ENCODE data around the gene ZNG1C. TPM values are rescaled to one million over a fixed set of nuclear protein-coding genes. Genes with fewer than 3 reads are reported as not detected.
"Not testable (repeated sequence)": the region's sequence is repeated elsewhere in the genome, so short reads cannot be mapped to it uniquely, and the experiment has no call there.

ZNG1C gene
- total RNA-seq, 1 experiment from 2014 or later: 26.4 TPM

DNA sequence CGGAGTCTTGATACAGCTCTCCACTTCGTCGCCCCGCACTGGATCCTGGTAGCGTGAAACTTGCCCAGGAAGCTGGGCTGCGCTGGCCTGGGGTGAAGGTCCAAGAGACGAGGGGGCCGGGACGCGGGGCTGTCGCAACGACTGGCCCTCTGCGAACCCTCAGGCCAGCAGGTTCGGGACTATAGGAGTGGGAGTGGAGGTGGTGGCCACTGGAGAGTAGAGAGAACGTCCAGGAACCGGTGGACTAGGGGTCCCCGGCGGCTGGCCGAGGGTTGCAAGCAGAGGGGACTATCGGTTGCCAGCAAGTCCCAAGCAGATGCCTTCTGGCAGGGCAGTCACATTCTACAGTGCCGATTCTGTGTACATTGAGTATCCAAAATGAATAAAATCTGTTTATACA, 65.9 kb downstream of the ZNG1C start:
- H4K20me1 ChIP-seq (ENCODE audit: control insufficient read depth, insufficient read depth, insufficient read length); H2BK20ac ChIP-seq (ENCODE audit: low read depth, low read length, poor library complexity, severe bottlenecking); H3K79me1 ChIP-seq (ENCODE audit: insufficient read depth, low read depth, low read length, poor library complexity, severe bottlenecking); H3K23me2 ChIP-seq (ENCODE audit: insufficient read length, low read depth, low read length, poor library complexity, severe bottlenecking); H3K36me3 Mint-ChIP-seq (ENCODE audit: insufficient read depth in 1 of 3, low read depth in 3 of 3); H2BK15ac ChIP-seq (ENCODE audit: low read depth, low read length); H3K14ac ChIP-seq (ENCODE audit: insufficient read depth, low read length); H3K27ac Mint-ChIP-seq; H2AK5ac ChIP-seq (ENCODE audit: insufficient read length, low read length); H3K79me2 ChIP-seq (ENCODE audit: insufficient read depth, low read length); H2BK5ac ChIP-seq (ENCODE audit: insufficient read length, low read length); H2BK12ac ChIP-seq (ENCODE audit: insufficient read length, low read depth, low read length); H3K18ac ChIP-seq (ENCODE audit: insufficient read length, low read depth, low read length); H3K9me3 Mint-ChIP-seq; H4K91ac ChIP-seq (ENCODE audit: insufficient read length, low read depth, low read length); H3K4me1 ChIP-seq (ENCODE audit: insufficient read depth, low read length); H3K9me3 ChIP-seq (ENCODE audit: control insufficient read depth, low read depth, low read length); H3K4me2 ChIP-seq (ENCODE audit: insufficient read depth, insufficient read length, low read length); H2AFZ ChIP-seq (ENCODE audit: low read length); H3K9ac ChIP-seq (ENCODE audit: extremely low read depth, insufficient read length, low read length); H3K27ac ChIP-seq (ENCODE audit: insufficient read length, low read depth, low read length); H2BK120ac ChIP-seq (ENCODE audit: low read depth, low read length, poor library complexity, severe bottlenecking); H3K23ac ChIP-seq (ENCODE audit: insufficient read length, low read depth, low read length); H3T11ph ChIP-seq (ENCODE audit: low read length); H3K4me1 Mint-ChIP-seq; H4K8ac ChIP-seq (replicated peaks; ENCODE audit: insufficient read length, low read depth, low read length); H3K4ac ChIP-seq (ENCODE audit: low read depth, low read length); H4K5ac ChIP-seq (ENCODE audit: insufficient read length, low read depth, low read length); H3K27me3 ChIP-seq (ENCODE audit: insufficient read depth, low read length); H3K56ac ChIP-seq (ENCODE audit: insufficient read length, low read depth, low read length); DNase-seq; H3K4me3 Mint-ChIP-seq: not testable (repeated sequence)
- H3K27me3 Mint-ChIP-seq (ENCODE audit: low read depth): peaks cover 17% of the 10 kb centered on the region
- WGBS (ENCODE audit: extremely low coverage, insufficient read length, low lambda C conversion rate): no CpG with 5 or more reads among the region's 21 CpGs

DNA sequence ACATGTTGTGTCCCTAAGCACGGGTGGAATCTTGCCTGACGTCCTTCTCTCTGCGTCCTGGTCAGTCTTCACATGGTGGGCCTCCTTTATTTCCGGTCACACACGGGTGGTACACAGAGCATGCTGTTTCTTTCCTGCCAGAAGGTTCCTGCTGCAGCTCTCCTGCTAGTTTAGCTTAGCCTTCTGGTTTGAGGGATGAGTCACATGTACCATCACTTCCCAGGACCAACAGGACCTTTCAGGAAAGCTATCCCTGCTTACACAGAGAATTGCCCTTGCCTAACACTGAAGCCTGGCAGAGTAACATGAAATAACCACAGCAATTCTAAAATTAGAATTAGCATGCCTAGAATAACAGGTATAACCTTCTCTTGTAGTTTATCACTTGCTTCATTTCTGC, 69.4 kb downstream of the ZNG1C start:
- H3K79me1 ChIP-seq (ENCODE audit: insufficient read depth, low read depth, low read length, poor library complexity, severe bottlenecking); H2AFZ ChIP-seq (ENCODE audit: low read length); H4K91ac ChIP-seq (ENCODE audit: insufficient read length, low read depth, low read length); H2BK20ac ChIP-seq (ENCODE audit: low read depth, low read length, poor library complexity, severe bottlenecking); H3T11ph ChIP-seq (ENCODE audit: low read length); H3K9ac ChIP-seq (ENCODE audit: extremely low read depth, insufficient read length, low read length); H3K4me1 ChIP-seq (ENCODE audit: insufficient read depth, low read length); H3K56ac ChIP-seq (ENCODE audit: insufficient read length, low read depth, low read length); H2BK5ac ChIP-seq (ENCODE audit: insufficient read length, low read length); H2AK5ac ChIP-seq (ENCODE audit: insufficient read length, low read length); H3K79me2 ChIP-seq (ENCODE audit: insufficient read depth, low read length); H3K4ac ChIP-seq (ENCODE audit: low read depth, low read length); H3K27me3 Mint-ChIP-seq (ENCODE audit: low read depth); H3K27ac ChIP-seq (ENCODE audit: insufficient read length, low read depth, low read length); DNase-seq; H2BK120ac ChIP-seq (ENCODE audit: low read depth, low read length, poor library complexity, severe bottlenecking); H2BK15ac ChIP-seq (ENCODE audit: low read depth, low read length); H4K5ac ChIP-seq (ENCODE audit: insufficient read length, low read depth, low read length); H3K4me1 Mint-ChIP-seq; H3K23ac ChIP-seq (ENCODE audit: insufficient read length, low read depth, low read length); H3K36me3 Mint-ChIP-seq (ENCODE audit: insufficient read depth in 1 of 3, low read depth in 3 of 3); H3K27me3 ChIP-seq (ENCODE audit: insufficient read depth, low read length); H4K20me1 ChIP-seq (ENCODE audit: control insufficient read depth, insufficient read depth, insufficient read length); H4K8ac ChIP-seq (replicated peaks; ENCODE audit: insufficient read length, low read depth, low read length); H3K9me3 ChIP-seq (ENCODE audit: control insufficient read depth, low read depth, low read length); H3K4me2 ChIP-seq (ENCODE audit: insufficient read depth, insufficient read length, low read length); H3K23me2 ChIP-seq (ENCODE audit: insufficient read length, low read depth, low read length, poor library complexity, severe bottlenecking); H3K4me3 Mint-ChIP-seq; H3K18ac ChIP-seq (ENCODE audit: insufficient read length, low read depth, low read length); H2BK12ac ChIP-seq (ENCODE audit: insufficient read length, low read depth, low read length); H3K14ac ChIP-seq (ENCODE audit: insufficient read depth, low read length); H3K27ac Mint-ChIP-seq; H3K9me3 Mint-ChIP-seq: not testable (repeated sequence)
- no CpG with 5 or more reads among the region's 5 CpGs for WGBS (ENCODE audit: extremely low coverage, insufficient read length, low lambda C conversion rate)
